ENCODE measurements around the gene CORT.
A peak's percentile ranks its signal among the peaks of the same experiment; 100 is the strongest.
"Not testable (repeated sequence)": the region's sequence is repeated elsewhere in the genome, so short reads cannot be mapped to it uniquely, and the experiment has no call there.

Gene CORT, protein sequence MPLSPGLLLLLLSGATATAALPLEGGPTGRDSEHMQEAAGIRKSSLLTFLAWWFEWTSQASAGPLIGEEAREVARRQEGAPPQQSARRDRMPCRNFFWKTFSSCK

DNA sequence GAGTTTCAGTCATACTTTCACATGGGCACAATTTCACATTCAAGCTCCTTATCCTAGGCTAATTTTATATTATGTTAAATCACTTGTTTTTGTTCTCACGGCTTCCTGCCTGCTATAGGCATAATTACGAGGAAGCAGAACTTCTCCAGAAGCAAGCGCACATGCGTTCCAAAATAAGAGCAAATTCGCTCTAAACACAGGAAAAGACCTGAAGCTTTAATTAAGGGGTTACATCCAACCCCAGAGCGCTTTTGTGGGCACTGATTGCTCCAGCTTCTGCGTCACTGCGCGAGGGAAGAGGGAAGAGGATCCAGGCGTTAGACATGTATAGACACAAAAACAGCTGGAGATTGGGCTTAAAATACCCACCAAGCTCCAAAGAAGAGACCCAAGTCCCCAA is at the start of gene CORT:
Gene CORT (plus strand): TSS at position 281 of the 400 bp plus-strand sequence. CDS start 193 bp downstream, outside the sequence.
- DNase-seq (ENCODE audit: low read depth) = no peak

DNA sequence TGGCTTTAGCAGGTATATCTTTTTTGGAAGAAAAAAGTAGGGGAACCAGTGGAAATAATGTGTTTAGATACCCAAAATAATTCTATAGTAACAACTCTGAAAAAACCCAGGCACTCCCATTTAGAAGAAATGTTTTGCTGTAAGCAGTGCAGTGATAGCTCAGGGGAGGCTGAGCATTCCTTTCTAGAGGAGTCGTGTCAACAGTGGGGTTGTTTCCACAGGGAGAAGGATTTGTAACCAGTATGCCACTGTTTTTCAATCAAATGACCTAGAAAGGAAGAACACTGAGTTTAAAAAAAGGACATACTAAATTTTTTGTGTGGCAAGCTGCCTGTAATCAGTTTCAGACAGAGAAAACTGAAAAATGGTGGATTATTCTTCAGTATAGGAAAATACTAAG is 48.5 kb upstream of the CORT start:
- no peak for DNase-seq (ENCODE audit: low read depth)

DNA sequence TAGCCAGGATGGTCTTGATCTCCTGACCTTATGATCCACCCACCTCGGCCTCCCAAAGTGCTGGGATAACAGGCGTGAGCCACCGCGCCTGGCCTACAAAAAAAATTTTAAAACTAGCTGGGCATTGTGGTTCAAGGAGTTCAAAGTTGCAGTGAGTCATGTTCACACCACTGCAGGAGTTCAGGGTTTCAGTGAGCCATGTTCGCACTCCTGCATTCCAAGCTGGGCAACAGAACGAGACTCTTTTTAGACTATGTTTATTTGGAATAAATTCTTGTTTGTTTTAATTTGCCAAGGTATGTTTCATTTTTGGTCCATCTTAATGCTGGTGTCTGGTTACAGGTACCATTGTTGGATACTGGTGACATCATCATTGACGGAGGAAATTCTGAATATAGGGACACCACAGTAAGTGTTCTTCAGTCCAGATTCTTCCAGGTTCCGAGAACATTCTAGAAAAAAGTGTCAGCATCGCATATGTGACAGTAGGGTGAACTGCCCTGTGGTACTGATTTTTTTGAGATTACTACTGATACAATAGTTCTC is 47.0 kb upstream of the CORT start:
- DNase-seq (ENCODE audit: low read depth) = no peak

DNA sequence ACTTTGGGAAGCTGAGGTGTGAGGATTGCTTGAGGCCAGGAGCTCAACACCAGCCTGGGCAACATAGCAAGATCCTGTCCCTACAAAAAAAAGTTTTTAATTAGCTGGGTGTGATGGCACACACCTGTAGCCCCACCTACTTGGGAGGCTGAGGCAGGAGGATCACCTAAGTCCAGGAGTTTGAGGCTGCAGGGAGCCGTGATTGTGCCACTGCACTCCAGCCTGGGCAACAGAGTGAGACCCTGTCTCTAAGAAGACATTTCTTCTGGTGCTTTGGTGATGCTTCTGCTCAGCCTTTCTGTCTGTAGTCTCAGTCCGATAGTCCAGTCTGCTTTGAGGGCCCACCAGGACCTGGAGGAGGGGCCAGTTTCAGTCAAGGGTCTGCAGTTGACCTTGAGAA is 42.6 kb upstream of the CORT start:
- no peak for DNase-seq (ENCODE audit: low read depth)

DNA sequence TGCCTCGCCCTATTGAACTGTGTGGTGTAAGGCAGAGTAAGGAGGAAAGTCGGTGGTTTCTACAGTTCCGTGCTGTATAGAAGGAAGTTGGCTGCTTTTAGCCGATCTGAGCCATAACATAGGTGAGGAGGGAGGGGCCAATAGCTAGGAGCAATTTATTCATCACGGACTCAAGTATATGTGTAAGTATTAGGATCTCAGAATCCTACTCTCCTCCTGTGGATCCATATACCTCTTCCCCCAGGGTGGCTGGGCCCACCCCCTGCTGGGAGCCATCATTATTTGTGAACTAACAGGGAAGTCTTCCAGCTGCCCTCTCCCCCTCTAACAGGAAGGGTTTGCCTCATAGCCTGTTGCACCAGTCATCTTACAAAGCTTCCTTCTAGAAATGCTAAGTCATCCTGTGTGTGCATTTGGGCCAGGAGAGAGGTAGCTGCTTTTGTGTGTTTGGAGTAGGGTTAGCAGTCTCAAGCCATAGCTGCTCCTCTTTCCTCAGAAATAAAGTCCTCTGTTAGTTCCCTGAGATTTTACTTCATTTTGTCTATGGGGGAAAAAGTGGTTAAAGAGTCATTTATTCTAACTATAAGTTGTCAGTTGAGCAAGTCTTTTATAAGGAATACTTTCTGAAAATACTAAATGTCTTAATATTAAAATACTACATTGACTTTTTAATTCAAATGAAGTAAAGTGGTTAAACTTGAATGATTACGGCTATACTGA is 34.5 kb upstream of the CORT start:
- no peak for DNase-seq (ENCODE audit: low read depth)

DNA sequence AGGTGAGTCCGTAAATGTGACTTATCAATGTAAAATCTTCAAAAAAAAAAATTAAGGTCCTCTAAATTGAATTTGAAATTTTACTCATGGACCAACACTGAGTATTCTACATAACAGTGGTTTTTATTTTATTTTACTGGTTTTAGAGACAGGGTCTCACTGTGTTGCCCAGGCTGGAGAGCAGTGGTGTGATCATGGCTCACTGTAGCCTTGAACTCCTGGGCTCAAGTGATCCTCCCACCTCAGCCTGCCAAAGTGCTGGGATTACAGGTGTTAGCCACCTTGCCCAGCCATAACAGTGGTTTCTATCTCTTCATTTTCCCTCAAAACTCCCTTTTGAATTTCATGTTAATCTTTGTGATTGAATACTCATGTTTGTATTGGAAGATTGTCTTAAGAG is 33.9 kb upstream of the CORT start:
- not testable (repeated sequence) for DNase-seq (ENCODE audit: low read depth)

DNA sequence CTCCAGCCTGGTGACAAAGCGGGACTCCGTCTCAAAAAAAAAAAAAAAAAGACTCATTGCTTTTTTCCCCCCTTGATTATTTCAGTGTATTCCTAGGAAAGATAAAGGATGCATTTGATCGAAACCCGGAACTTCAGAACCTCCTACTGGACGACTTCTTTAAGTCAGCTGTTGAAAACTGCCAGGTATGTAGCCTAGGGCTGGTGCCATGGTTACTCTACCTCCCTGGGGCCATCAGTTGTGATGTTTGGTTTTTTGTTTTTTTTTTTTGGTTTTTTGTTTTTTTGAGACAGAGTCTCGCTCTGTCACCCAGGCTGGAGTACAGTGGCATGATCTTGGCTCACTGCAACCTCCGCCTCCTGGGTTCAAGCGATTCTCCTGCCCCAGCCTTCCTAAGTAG is 31.1 kb upstream of the CORT start:
- not testable (repeated sequence) for DNase-seq (ENCODE audit: low read depth)

DNA sequence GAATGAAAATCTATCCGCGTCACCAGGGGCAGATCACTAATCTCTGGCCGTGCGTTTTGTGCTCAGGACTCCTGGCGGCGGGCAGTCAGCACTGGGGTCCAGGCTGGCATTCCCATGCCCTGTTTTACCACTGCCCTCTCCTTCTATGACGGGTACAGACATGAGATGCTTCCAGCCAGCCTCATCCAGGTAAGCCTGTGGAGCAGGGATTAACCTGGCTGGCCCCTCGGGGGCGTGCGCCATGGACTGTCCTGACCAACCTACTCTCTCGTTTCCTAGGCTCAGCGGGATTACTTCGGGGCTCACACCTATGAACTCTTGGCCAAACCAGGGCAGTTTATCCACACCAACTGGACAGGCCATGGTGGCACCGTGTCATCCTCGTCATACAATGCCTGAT is 30.5 kb upstream of the CORT start:
- DNase-seq (ENCODE audit: low read depth) = no peak

DNA sequence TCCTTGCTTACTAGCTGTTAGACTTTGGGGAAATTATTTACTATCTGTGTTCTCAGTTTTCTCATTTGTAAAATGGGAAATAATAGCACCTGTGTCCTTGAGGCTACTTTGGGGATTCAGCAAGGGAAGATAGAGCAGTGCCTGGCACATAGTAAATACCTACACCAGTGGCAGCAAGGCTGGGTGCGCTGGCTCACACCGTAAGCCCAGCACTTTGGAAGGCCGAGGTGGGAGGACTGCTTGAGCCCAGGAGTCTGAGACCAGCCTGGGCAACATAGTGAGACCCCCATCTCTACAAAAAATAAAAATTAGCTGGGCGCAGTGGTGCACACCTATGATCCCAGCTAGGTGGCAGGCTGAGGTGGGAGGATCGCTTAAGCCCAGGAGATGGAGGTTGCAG is 28.2 kb upstream of the CORT start:
- no peak for DNase-seq (ENCODE audit: low read depth)

DNA sequence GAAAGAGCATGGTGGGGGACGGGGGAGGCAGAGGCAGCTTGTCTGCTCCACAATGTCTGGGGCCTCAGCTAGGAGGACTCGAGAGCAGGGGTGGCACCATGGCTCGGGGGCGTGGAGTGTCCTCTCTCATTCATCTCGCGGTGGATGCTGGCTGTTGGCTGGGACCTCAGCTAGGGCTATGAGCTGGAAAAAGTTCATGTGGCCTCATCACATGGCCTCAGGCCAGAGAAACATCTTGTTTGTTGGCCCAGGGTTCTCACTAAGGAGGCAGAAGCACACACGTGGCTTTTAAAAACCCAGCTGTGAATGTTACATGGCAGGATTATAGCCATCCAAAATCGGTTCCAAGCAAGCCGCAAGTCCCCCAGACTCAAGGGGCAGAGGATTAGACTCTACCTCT is 25.8 kb upstream of the CORT start:
- no peak for DNase-seq (ENCODE audit: low read depth)

DNA sequence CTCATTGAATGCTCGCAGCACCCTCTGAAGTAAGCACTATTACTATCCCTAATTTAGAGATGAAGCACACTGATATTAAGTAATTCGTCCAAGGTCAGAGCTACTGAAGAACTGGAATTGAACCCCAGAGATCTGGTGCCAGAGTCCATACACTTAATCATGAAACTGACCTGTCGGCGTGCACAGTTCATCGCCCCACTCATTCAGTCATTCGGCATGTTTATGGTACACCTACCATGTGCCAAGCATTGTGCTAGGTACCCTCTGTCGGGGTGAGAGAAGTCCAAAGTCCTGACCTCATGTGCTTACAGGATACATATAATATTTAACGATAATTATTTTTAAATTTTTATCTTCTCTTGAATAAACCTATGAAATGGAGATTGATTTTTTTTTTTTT is 25.2 kb upstream of the CORT start:
- DNase-seq (ENCODE audit: low read depth) = no peak

DNA sequence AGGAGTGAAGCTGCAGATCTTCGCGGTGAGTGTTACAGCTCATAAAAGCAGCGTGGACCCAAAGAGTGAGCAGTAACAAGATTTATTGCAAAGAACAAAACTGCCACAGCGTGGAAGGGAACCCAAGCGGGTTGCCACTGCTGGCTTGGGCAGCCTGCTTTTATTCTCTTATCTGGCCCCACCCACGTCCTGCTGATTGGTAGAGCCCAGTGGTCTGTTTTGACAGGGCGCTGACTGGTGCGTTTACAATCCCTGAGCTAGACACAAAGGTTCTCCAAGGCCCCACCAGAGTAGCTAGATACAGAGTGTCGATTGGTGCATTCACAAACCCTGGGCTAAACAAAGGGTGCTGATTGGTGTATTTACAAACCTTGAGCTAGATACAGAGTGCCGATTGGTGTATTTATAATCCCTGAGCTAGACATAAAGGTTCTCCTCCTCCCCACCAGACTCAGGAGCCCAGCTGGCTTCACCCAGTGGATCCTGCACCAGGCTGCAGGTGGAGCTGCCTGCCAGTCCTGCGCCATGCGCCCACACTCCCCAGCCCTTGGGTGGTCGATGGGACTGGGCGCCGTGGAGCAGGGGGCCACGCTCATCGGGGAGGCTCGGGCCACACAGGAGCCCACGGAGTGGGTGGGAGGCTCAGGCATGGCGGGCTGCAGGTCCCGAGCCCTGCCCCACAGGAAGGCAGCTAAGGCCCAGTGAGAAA is 23.9 kb upstream of the CORT start:
- DNase-seq (ENCODE audit: low read depth) = not testable (repeated sequence)

DNA sequence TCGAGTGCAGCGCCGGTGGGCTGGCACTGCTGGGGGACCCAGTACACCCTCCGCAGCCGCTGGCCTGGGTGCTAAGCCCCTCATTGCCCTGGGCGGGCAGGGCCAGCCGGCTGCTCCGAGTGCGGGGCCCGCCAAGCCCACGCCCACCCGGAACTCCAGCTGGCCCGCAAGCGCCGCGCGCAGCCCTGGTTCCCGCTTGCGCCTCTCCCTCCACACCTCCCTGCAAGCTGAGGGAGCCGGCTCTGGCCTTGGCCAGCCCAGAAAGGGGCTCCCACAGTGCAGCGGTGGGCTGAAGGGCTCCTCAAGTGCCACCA is 23.3 kb upstream of the CORT start:
- DNase-seq (ENCODE audit: low read depth) = not testable (repeated sequence)

DNA sequence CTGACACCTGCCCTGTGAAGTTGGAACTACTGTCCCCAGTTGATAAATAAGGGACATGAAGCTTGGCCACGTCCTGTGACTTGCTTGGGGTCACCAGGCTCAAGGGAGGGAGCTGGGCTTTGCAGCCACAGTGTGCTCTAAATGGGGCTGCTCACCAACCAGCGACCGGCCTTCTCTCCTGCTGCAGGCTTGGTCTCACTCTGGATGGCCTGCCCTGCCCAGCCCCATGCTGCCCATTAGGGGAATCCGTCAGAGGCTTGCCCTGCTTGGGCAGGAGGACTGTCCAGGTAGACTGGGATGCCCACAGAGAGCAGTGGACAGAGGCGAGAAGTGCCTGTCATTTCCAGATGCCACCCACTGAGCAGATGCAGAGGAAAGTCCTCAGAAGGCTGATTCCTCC is 20.8 kb upstream of the CORT start:
- no peak for DNase-seq (ENCODE audit: low read depth)

DNA sequence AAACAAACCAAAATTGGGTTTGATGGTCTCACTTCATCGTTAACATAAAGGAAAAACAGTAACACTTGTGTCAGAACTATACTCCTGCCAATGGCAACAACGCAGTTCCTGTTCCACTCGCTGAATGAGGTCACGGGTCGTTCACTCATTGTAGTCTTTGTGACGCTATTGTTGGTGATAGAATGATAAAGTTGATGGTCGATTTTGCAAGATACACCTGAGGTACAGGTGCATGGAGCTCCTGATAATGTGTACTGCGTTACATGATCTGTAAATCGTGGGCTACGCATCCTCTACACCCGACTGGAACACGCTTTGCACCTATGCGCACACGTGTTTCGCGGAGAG is 20.0 kb upstream of the CORT start:
- DNase-seq (ENCODE audit: low read depth) = no peak

DNA sequence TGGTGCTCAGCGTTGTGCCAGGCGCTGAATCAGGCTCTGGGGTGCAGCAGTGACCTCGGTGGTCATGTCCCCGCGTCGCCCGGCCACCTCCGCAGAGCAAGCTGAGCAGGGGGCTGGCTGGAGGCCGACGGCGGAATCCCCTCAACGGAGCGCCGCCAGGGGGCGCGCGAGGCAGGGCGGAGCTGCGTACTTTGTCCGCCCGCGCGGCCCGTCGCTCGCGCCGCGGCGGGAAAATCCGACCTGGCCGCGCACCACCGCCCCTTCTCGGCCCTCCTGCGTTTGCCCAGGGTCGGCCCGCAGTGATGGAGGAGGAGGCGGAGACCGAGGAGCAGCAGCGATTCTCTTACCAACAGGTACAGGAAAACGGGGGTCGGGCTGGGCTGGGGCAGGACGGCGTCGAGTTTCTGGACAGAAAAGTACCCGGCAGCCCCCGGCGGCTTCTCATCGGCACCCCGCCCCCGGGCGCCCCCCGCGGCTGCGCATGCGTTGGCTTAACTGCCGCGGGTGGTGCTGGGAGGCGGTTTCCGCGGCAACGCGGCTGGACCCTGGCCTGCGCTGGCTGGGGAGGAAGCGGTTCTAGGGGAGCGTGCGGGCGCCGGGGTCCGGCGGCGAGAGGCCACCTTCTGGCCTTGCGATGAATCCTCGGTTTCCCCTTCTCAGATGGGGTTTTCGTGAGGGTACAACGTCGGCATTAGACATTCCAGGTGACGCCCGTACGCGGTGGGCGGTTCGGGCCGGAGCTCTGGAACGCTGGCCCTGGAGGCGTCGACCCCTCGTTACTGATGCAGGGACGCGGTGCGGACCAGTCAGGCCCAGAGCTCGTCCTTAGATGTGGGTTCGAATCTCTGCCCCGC is 19.4 kb upstream of the CORT start, which contains the start of gene CENPS:
Gene CENPS (plus strand): TSS at position 218 of the 854 bp plus-strand sequence. CDS start 85 bp downstream, at position 303.
- DNase-seq (ENCODE audit: low read depth) = peak; percentile 85

DNA sequence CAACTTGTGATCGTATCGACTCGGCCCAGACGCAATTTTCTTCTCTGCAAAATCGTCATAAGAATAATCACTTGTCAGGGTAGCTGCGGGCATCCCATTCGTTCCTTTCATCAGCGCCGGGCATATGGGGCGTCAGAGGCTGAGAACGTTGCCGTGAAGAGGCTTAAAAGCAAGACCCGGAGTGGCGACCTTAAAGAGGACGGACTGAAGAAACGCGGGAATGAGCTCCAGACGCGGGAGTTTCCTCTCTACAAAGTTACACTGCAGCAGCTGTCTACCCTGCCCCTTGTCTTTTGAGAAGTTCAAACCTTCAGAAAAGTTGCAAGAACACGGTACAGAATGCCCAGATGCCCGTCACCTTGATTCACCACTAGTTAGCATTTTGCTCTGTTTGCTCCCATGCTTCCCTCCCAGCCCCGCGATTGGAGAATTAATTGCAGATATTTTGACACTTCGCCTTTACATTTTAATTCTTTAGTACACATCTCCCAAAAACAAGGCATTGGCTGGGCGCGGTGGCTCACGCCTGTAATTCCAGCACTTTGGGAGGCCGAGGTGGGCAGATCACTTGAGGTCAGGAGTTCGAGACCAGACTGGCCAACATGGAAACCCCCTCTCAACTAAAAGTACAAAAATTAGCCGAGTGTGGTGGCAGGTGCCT is 18.6 kb upstream of the CORT start:
- no peak for DNase-seq (ENCODE audit: low read depth)

DNA sequence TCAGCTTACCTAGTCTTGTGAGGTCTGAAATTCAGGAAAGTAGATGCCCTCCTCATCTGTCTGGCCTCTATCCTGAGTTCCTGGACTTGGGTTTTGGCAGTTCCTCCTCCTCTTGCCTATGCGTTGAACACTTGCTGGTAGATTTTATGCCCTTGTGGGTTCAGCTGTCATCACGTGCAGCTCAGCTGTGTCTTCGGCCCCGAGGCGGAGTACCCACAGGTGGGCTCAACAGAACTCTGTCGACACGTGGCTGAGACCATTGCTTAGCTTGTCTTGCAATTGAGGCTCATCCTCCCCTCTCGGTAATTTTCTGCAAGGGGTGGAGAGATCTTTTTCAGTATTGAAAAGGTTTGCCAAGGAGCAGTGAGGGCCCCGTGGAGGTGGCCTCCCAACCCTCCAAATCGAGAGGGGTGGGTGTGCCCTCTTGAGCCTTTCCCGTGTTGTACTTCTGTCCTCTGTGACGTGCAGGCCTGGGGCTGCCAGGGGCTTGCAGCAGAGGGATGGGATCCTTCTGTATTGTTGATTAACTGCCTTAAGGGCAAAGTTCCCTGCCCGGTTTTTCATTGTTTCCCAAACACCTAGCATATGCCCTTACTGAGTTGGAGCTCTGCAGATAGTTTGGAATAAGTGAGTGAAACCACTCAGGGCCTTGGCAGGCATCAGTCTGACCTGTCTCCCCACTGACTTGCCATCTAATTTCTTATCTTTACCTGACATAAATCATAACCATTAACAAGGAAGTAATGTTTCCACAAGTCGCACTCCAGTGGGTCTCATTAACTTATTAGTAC is 16.7 kb upstream of the CORT start:
- no peak for DNase-seq (ENCODE audit: low read depth)

DNA sequence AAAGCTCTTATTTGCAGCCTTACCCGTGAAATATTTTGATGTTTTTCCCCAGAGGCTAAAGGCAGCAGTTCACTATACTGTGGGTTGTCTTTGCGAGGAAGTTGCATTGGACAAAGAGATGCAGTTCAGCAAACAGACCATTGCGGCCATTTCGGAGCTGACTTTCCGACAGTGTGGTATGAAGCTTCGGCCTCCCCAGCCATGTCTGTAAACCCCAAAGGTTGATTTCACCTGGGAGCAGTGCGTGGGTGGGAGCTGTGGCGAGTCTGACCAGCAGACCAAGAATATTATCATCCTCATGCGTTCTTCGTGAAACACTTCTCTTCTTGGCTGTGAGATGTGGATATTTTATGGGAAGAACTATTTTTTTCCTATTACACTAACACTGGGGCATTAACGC is 16.0 kb upstream of the CORT start:
- DNase-seq (ENCODE audit: low read depth) = no peak

DNA sequence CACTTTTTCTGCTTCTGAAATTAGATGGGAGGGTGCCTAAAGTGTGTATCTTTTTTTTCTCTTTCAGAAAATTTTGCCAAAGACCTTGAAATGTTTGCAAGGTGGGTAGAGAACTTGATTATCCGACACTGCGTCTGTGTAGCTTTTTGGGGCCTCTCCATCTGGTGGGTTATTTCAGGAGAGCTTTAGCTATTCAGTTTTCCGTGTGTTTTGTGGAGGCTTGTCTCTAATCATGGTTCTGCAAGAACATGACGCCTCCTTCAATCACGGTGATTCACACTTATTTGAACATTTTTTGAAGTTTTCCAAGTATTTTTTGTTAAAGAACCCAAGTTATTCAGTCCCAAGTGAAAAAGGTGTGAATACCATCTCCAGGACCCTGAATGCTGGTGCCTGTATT is 15.2 kb upstream of the CORT start:
- no peak for DNase-seq (ENCODE audit: low read depth)

DNA sequence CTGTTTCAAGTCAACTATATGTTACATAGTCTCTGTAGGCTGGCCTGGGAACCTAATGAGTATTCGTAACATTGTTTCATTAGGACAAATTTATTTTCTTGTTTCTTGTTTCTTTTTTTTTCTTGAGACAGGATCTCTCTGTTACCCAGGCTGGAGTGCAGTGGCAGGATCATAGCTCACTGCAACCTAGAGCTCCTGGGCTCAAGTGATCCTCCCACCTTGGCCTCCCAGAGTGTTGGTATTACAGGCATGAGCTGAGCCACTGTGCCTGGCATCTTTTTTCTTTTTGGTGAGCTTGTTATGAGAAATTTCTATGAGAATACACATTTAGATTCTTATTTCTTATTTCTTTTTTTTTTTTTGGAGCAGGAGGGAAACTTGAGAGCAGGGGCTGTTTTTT is 12.8 kb upstream of the CORT start:
- DNase-seq (ENCODE audit: low read depth) = no peak

All from stimulated activated CD8-positive, alpha-beta memory T cell treated with anti-CD3 and anti-CD28 coated beads, Interleukin-15, amount 100 ng/mL, for 1 hour (primary cell).